ENCODE results near the gene NABP1. TPM values are rescaled to one million over a fixed set of nuclear protein-coding genes. Genes with fewer than 3 reads are reported as not detected.

Gene NABP1
- total and polyA plus RNA-seq, 10 of the 15 experiments (the other 5 are each of a cell fraction or from before 2014, with no cell fraction given) = 22.9 to 65.7 (median 39.9) TPM

GRCh38 chr2:191699341-191699945 lies 21.5 kb downstream of the NABP1 start:
- no peak overlapping the region for H3K4me2 ChIP-seq (ENCODE audit: control insufficient read depth, insufficient read depth)
- H2AFZ ChIP-seq (ENCODE audit: control insufficient read depth, low read depth, low read length) = no peak overlapping the region
- 85% methylated on average over 10 of the region's 10 CpGs for WGBS (ENCODE audit: insufficient coverage, insufficient replicate concordance, low lambda C conversion rate, missing lambda C conversion rate)
- TF ChIP-seq, protein P1, sequence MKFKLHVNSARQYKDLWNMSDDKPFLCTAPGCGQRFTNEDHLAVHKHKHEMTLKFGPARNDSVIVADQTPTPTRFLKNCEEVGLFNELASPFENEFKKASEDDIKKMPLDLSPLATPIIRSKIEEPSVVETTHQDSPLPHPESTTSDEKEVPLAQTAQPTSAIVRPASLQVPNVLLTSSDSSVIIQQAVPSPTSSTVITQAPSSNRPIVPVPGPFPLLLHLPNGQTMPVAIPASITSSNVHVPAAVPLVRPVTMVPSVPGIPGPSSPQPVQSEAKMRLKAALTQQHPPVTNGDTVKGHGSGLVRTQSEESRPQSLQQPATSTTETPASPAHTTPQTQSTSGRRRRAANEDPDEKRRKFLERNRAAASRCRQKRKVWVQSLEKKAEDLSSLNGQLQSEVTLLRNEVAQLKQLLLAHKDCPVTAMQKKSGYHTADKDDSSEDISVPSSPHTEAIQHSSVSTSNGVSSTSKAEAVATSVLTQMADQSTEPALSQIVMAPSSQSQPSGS (IDR thresholded peaks at IDR 0.05; ENCODE audit: low read length) = no peak
- TF ChIP-seq MYB (IDR thresholded peaks at IDR 0.05; ENCODE audit: borderline replicate concordance, low read depth, low read length) (no peak), IRF4 (IDR thresholded peaks at IDR 0.05; ENCODE audit: low read depth, low read length) (no peak), ZNF274 (IDR thresholded peaks at IDR 0.05; ENCODE audit: insufficient read depth, insufficient read length) (no peak), SRF (IDR thresholded peaks at IDR 0.05; ENCODE audit: low read depth in 2 of 2, low read length in 2 of 2) (no peak), ATF7 (IDR thresholded peaks at IDR 0.05; ENCODE audit: low read depth) (no peak), ZBTB4 (CRISPR knock-in tag; IDR thresholded peaks at IDR 0.05) (no peak), NFIC (IDR thresholded peaks at IDR 0.05; ENCODE audit: low read depth, low read length) (no peak), SPI1 (IDR thresholded peaks at IDR 0.05; ENCODE audit: borderline replicate concordance, insufficient read depth, low read depth, low read length) (no peak)
- TF ChIP-seq, protein P2, sequence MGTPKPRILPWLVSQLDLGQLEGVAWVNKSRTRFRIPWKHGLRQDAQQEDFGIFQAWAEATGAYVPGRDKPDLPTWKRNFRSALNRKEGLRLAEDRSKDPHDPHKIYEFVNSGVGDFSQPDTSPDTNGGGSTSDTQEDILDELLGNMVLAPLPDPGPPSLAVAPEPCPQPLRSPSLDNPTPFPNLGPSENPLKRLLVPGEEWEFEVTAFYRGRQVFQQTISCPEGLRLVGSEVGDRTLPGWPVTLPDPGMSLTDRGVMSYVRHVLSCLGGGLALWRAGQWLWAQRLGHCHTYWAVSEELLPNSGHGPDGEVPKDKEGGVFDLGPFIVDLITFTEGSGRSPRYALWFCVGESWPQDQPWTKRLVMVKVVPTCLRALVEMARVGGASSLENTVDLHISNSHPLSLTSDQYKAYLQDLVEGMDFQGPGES (IDR thresholded peaks at IDR 0.05) = no peak
- BruUV-seq (replicated peaks) = no TSS peak
- ChIA-PET POLR2A (no interaction called here), SMC1A (ENCODE audit: uncharacterized antibody, unreplicated experiment) (interaction anchor here (1.5 to 3.9 kb wide), 2 partner anchors 7 to 133 kb away, joined by 5 to 16 read pairs; no protein-coding TSS in a partner anchor), CTCF (interaction anchor here (4.3 kb wide), 1 partner anchor 133 kb away, joined by 40 read pairs; no protein-coding TSS in a partner anchor), RAD21 (ENCODE audit: unreplicated experiment) (no interaction called here)
- DNase-seq (ENCODE audit: low read depth, low spot score) = no peak
- H3K27ac ChIP-seq (ENCODE audit: control insufficient read depth, insufficient read depth) = no peak overlapping the region
- H3K79me2 ChIP-seq (ENCODE audit: control insufficient read depth, insufficient read depth, low read length) = no peaks in the 10 kb centered on the region
- in situ Hi-C loops (cut with MboI) = no loop called here
- H3K9ac ChIP-seq (ENCODE audit: control insufficient read depth, insufficient read depth, low read length) = no peak overlapping the region
- FAIRE-seq = no peak
- no peak overlapping the region for H3K4me3 ChIP-seq
- ATAC-seq = no peak
- no peaks in the 10 kb centered on the region for H3K36me3 ChIP-seq (ENCODE audit: control insufficient read depth in 2 of 2, insufficient read depth in 2 of 2, low read length in 1 of 2)
- H3K4me1 ChIP-seq (ENCODE audit: control insufficient read depth, insufficient read depth, low read length) = no peaks in the 10 kb centered on the region
- intact Hi-C loops (cut with micrococcal nuclease; ENCODE audit: unreplicated experiment) = loop anchor here (10.0 kb wide), 1 partner anchor 535 kb away; no protein-coding TSS in a partner anchor
- no peaks in the 10 kb centered on the region for H3K27me3 ChIP-seq (replicated peaks in 1 of 2; ENCODE audit: control insufficient read depth in 2 of 2, insufficient read depth in 2 of 2, low read length in 1 of 2)
- no peaks in the 10 kb centered on the region; the same call in 2 of the 3 replicates for H3K9me3 ChIP-seq (replicated peaks; ENCODE audit: control insufficient read depth, insufficient read depth, low read length)
- H4K20me1 ChIP-seq (ENCODE audit: control insufficient read depth, insufficient read depth) = no peaks in the 10 kb centered on the region
